Measurements from ENCODE around the gene OGDH.

DNA sequence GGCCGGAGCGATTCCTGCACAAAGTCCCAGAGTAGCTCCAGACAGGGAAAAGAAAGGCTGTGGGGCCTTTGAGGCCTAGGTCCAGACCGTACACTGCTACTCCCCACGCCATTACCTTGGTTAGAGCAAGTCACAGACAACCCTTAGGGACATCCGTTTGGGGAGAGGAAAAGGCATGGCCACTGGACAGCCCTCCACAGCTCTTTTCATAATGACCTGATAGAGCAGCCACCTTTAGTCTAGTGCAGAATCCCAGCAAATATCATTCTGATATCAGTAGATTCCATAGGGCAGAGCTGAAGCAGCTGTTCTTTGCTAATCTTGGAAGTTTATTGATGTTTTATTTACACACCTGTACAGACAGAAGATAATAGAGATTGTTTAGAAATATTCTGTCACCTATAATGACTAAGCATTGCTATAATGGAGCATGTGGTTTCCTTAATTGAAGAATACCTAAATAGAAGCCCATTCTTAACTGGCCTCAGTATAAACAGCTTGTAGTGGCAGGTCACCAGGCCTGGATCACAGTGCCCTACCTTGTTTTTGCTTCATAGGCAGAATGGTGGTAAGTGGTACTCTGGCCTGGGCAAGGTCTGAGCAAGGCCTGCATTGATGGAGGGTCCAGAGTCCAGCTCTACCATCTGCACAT lies 27.9 kb downstream of the OGDH start:
- no peak for TF ChIP-seq CTCF (IDR thresholded peaks at IDR 0.05)
- no peak for TF ChIP-seq POLR2A (IDR thresholded peaks at IDR 0.05)
- TF ChIP-seq EP300 (IDR thresholded peaks at IDR 0.05): no peak
